ENCODE results near the gene MIGA2. TPM values are rescaled to one million over a fixed set of nuclear protein-coding genes. Genes with fewer than 3 reads are reported as not detected.

MIGA2 gene
- total and polyA plus RNA-seq, 2 of the 8 experiments (the other 6 are each of a cell fraction or from before 2014, with no cell fraction given), result 24.6 to 39.0 TPM

GRCh38 chr9:129009584-129010141 is 26.8 kb upstream of the MIGA2 start:
- H3K23ac ChIP-seq (ENCODE audit: insufficient read length), result no peak overlapping the region
- H3K14ac ChIP-seq (ENCODE audit: insufficient read length), result no peak overlapping the region
- POLR2A ChIA-PET (ENCODE audit: partially characterized antibody), result interaction anchor here (0.7 to 3.0 kb wide), 5 partner anchors 8 to 379 kb away, joined by 3 to 11 read pairs (median 9); no protein-coding TSS in a partner anchor
- H3K79me1 ChIP-seq (ENCODE audit: low read depth, low read length), result peaks cover 2% of the 10 kb centered on the region
- no peak overlapping the region for H4K8ac ChIP-seq (ENCODE audit: extremely low read depth, insufficient read depth, low read length)
- no peak overlapping the region for H2AK5ac ChIP-seq (ENCODE audit: low read depth, low read length)
- no peak overlapping the region for H4K5ac ChIP-seq (ENCODE audit: insufficient read length, low read depth, low read length)
- no peaks in the 10 kb centered on the region for H3K4me1 ChIP-seq (replicated peaks in 1 of 4; ENCODE audit: control insufficient read depth in 3 of 4, insufficient read depth in 4 of 4, low read length in 3 of 4)
- no peak overlapping the region for H2BK20ac ChIP-seq (ENCODE audit: low read length)
- DNase-seq (ENCODE audit: low read depth in 1 of 2, low spot score in 2 of 2) (no peak), FAIRE-seq (no peak)
- CTCF ChIA-PET (ENCODE audit: partially characterized antibody), result interaction anchor here (0.9 to 7.8 kb wide), 6 partner anchors 9 to 26 kb away, joined by 3 to 89 read pairs (median 6); partner anchors contain the start of gene SH3GLB2
- H2AFZ ChIP-seq (ENCODE audit: low read length), result no peak overlapping the region
- no peak overlapping the region for H3K4me2 ChIP-seq (ENCODE audit: insufficient read depth in 1 of 2, low read depth in 2 of 2, low read length in 2 of 2)
- H3K9me3 ChIP-seq (ENCODE audit: insufficient read depth in 2 of 2, low read depth in 1 of 2, low read length in 1 of 2), result no peaks in the 10 kb centered on the region
- no peak overlapping the region; the same call in 1 of the 2 replicates for H3K27ac ChIP-seq (ENCODE audit: low read depth, low read length)
- no peak overlapping the region for H2BK120ac ChIP-seq (replicated peaks; ENCODE audit: low read depth, low read length)
- peaks cover 16 to 64% (median 40%) of the 10 kb centered on the region in 4 experiments for H3K36me3 ChIP-seq (ENCODE audit: control insufficient read depth in 2 of 4, insufficient read depth in 4 of 4, low read length in 3 of 4)
- no peaks in the 10 kb centered on the region for H3K79me2 ChIP-seq (ENCODE audit: control insufficient read depth in 1 of 2, insufficient read depth in 2 of 2, low read length in 2 of 2)
- WGBS, 2 experiments (ENCODE audit: extremely low coverage in 1 of 2, insufficient coverage in 1 of 2, insufficient read length in 1 of 2, insufficient replicate concordance in 2 of 2, low coverage in 1 of 2, low lambda C conversion rate in 2 of 2, missing lambda C conversion rate in 1 of 2), result 94% methylated on average over 17 of the region's 17 CpGs; no CpG with 5 or more reads in 1 of the 2 experiments
- no peak overlapping the region for H2BK15ac ChIP-seq (ENCODE audit: low read length)
- no peaks in the 10 kb centered on the region for H3K27me3 ChIP-seq (replicated peaks in 1 of 4; ENCODE audit: control insufficient read depth in 3 of 4, extremely low read depth in 1 of 4, insufficient read depth in 3 of 4, low read length in 3 of 4)
- H2BK12ac ChIP-seq (ENCODE audit: low read depth, low read length), result no peak overlapping the region
- no peak overlapping the region for H3K4ac ChIP-seq (replicated peaks; ENCODE audit: insufficient read length, low read depth, low read length)
- H2BK5ac ChIP-seq (ENCODE audit: low read depth, low read length), result no peak overlapping the region
- H3K9ac ChIP-seq (replicated peaks in 1 of 4; ENCODE audit: extremely low read depth in 1 of 4, low read depth in 3 of 4, low read length in 3 of 4), result no peak overlapping the region
- no peak overlapping the region for H3K18ac ChIP-seq (ENCODE audit: extremely low read depth, low read length)
- H3K4me3 ChIP-seq (ENCODE audit: extremely low read depth in 1 of 4, insufficient read depth in 2 of 4, low read depth in 3 of 4, low read length in 4 of 4), result no peak overlapping the region
- H3K56ac ChIP-seq (replicated peaks; ENCODE audit: insufficient read length, low read depth, low read length), result no peak overlapping the region
- no peak overlapping the region for H4K91ac ChIP-seq (replicated peaks; ENCODE audit: insufficient read length, low read length)
- 0 out of 2 replicates have a peak, but pooled peaks cover 1% of the 10 kb centered on the region for H3K23me2 ChIP-seq (ENCODE audit: low read depth, low read length)
- H4K20me1 ChIP-seq (replicated peaks in 1 of 2; ENCODE audit: control insufficient read depth in 1 of 2, insufficient read depth in 2 of 2, low read length in 2 of 2), result peaks cover 4 to 22% of the 10 kb centered on the region in 2 experiments
- TF ChIP-seq POLR2AphosphoS5 (IDR thresholded peaks at IDR 0.05; ENCODE audit: low read depth, low read length) (no peak), SP2 (IDR thresholded peaks at IDR 0.05; ENCODE audit: low read length) (no peak), BCL11A (IDR thresholded peaks at IDR 0.05; ENCODE audit: low read depth in 2 of 2, low read length in 2 of 2) (no peak), TBP (IDR thresholded peaks at IDR 0.05; ENCODE audit: low read depth, low read length) (no peak), HDAC2 (IDR thresholded peaks at IDR 0.05; ENCODE audit: borderline replicate concordance in 1 of 2, low read depth in 2 of 2, low read length in 2 of 2) (no peak), ZNF274 (IDR thresholded peaks at IDR 0.05; ENCODE audit: borderline replicate concordance, extremely low read depth, low read length) (no peak), CTCF (IDR thresholded peaks at IDR 0.05; ENCODE audit: control extremely low read depth in 1 of 3, insufficient read depth in 1 of 3, low read depth in 1 of 3, low read length in 3 of 3) (no peak; a peak in 1 of 4 replicates), E2F6 (IDR thresholded peaks at IDR 0.05) (no peak), PHF8 (conservative IDR thresholded peaks at IDR 0.05; ENCODE audit: low read depth, low read length) (no peak)

Measured in H1 (cell line).